ENCODE results near the gene SHROOM3.

The SHROOM3 gene

GRCh38 chr4:76484654-76485053, 49.6 kb downstream of the SHROOM3 start:
- TF ChIP-seq POLR2AphosphoS5 (IDR thresholded peaks at IDR 0.05; ENCODE audit: low read depth, low read length): no peak
- no peak for TF ChIP-seq TAF1 (IDR thresholded peaks at IDR 0.05; ENCODE audit: borderline replicate concordance, insufficient read depth, low read length)
- no peak for TF ChIP-seq FOXP2 (optimal IDR thresholded peaks at IDR 0.05; ENCODE audit: borderline replicate concordance, extremely low read depth, extremely low read length, insufficient read depth)
- no peak for TF ChIP-seq REST (IDR thresholded peaks at IDR 0.05; ENCODE audit: insufficient read depth in 1 of 2, low read depth in 2 of 2, low read length in 2 of 2)
- TF ChIP-seq SIN3A (IDR thresholded peaks at IDR 0.05; ENCODE audit: borderline replicate concordance, insufficient read depth, low read length): no peak

- no peak for TF ChIP-seq TAF1 (IDR thresholded peaks at IDR 0.05; ENCODE audit: borderline replicate concordance, insufficient read depth, low read length)
These were observed 50.4 kb downstream of the SHROOM3 start for GRCh38 chr4:76485450-76485849.

- TF ChIP-seq REST (IDR thresholded peaks at IDR 0.05; ENCODE audit: insufficient read depth in 1 of 2, low read depth in 2 of 2, low read length in 2 of 2) (no peak), FOXP2 (optimal IDR thresholded peaks at IDR 0.05; ENCODE audit: borderline replicate concordance, extremely low read depth, extremely low read length, insufficient read depth) (no peak), SIN3A (IDR thresholded peaks at IDR 0.05; ENCODE audit: borderline replicate concordance, insufficient read depth, low read length) (no peak), TAF1 (IDR thresholded peaks at IDR 0.05; ENCODE audit: borderline replicate concordance, insufficient read depth, low read length) (no peak), POLR2AphosphoS5 (IDR thresholded peaks at IDR 0.05; ENCODE audit: low read depth, low read length) (no peak)
These were observed 51.7 kb downstream of the SHROOM3 start for GRCh38 chr4:76486588-76487276.

GRCh38 chr4:76487621-76488020, 52.6 kb downstream of the SHROOM3 start:
- TF ChIP-seq POLR2AphosphoS5 (IDR thresholded peaks at IDR 0.05; ENCODE audit: low read depth, low read length) (no peak), FOXP2 (optimal IDR thresholded peaks at IDR 0.05; ENCODE audit: borderline replicate concordance, extremely low read depth, extremely low read length, insufficient read depth) (no peak), TAF1 (IDR thresholded peaks at IDR 0.05; ENCODE audit: borderline replicate concordance, insufficient read depth, low read length) (no peak), REST (IDR thresholded peaks at IDR 0.05; ENCODE audit: insufficient read depth in 1 of 2, low read depth in 2 of 2, low read length in 2 of 2) (no peak), SIN3A (IDR thresholded peaks at IDR 0.05; ENCODE audit: borderline replicate concordance, insufficient read depth, low read length) (no peak)

- TF ChIP-seq TAF1 (IDR thresholded peaks at IDR 0.05; ENCODE audit: borderline replicate concordance, insufficient read depth, low read length): no peak
- TF ChIP-seq SIN3A (IDR thresholded peaks at IDR 0.05; ENCODE audit: borderline replicate concordance, insufficient read depth, low read length): no peak
- TF ChIP-seq FOXP2 (optimal IDR thresholded peaks at IDR 0.05; ENCODE audit: borderline replicate concordance, extremely low read depth, extremely low read length, insufficient read depth): no peak
- TF ChIP-seq POLR2AphosphoS5 (IDR thresholded peaks at IDR 0.05; ENCODE audit: low read depth, low read length): no peak
- TF ChIP-seq REST (IDR thresholded peaks at IDR 0.05; ENCODE audit: insufficient read depth in 1 of 2, low read depth in 2 of 2, low read length in 2 of 2): no peak
These were observed 53.4 kb downstream of the SHROOM3 start for GRCh38 chr4:76488455-76488854.

Measured in PFSK-1 (cell line).